Kasumi-1 (cell line): ENCODE measurements around the gene RABGAP1L.
"Not testable (repeated sequence)": the region's sequence is repeated elsewhere in the genome, so short reads cannot be mapped to it uniquely, and the experiment has no call there.

Experiments used
- DNase-seq, 2 experiments: peaks; one replicate each; lab custom pipeline; 2025; lab: John Stamatoyannopoulos, UW

The RABGAP1L gene

DNA sequence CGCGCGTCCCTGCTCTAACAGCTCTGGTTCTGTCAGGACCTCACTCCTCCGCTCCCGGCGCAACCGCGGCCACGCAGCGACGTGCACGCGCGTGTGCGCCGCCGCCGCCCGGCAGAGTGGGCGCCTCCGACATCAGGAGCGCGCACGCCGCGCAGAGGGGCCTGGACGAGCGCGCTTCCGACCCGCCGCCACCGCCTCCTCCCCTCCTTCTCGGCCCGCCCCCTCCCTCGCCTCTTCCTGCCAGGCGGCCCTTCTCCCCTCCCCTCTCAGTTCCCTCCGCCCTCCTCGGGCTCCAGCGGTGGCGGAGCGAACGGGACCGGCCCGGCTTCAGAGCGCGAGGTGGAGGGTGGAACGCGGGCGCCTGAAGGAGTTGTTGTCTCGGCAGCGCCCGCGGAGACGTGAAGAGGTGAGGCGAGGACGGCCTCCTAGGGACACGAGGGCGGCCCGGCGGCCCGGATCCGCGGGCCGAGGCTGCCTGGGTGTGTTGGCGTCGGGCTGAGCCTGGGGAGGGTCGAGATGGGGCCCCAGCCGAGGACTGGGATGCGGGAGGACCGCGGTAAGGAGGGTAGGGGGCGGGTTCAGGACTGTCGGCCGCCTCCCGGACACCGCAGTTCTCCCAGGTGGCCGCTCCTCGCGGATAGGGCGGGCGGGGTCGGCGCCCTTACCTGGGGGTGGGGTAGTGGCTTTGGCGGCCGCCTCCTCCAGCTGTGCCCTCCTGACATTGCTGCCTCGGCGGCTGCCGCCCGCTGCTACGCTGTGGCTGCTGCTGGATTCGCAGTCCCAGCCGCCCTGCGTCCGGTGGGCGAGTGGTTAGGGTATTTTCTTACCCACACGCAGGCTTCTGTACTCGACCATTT, at the start of gene RABGAP1L:
TSS of gene RABGAP1L (plus strand) at position 269 of the 857 bp plus-strand sequence.
- DNase-seq: peak; percentile 84 to 91

DNA sequence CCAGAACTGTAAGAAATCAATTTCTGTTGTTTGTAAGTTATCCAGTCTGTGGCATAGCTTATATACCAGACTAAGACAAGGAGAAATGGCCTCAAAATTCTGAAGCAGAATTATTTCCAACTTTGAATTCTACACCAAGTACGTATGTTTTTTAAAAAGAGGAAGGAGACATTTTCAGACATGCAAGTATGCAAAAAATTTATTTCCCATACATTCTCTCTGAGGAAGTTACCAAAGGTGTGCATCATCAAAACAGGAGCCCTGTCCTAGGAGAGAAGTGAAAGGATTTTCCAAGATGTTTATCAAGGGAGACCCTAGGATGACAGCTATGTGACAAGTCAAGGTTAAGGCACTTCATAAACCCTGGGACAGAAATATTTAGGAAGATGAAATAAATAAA, 49.3 kb upstream of the RABGAP1L start:
- DNase-seq: no peak

GRCh38 chr1:174112489-174113162, 46.7 kb upstream of the RABGAP1L start:
- DNase-seq: no peak

GRCh38 chr1:174114106-174114505, 45.2 kb upstream of the RABGAP1L start:
- no peak for DNase-seq

DNA sequence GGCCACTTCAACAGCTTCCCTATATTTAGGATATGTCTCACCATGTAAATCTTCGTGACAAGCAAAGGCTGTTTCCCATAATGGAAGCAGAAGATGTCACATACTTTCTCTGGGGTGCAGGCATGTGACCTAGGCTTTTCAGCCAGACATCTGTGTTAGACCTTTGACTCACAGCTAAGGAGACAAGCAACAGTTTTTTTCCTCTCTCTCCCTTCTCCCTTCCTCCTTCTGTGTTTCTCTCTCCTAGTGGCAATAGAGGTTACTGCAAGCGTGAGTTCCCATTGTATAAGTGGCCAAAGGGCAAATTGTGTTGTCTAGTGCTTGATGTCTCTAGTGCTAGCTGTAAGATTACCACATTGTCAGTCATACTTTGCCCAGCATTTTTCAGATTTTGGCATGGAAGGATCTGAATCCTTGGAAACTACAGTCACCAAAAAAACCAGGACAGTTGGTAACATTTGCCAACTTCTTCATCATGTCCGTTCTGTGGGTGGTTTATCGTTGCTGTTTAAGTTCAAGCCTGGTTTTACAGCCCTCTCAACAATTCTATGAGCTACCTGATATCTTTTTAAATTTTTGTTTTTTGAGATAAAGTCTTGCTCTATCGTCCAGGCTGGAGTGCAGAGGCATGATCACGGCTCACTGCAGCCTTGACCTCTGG, 44.4 kb upstream of the RABGAP1L start:
- peak; percentile 80 to 91 for DNase-seq

DNA sequence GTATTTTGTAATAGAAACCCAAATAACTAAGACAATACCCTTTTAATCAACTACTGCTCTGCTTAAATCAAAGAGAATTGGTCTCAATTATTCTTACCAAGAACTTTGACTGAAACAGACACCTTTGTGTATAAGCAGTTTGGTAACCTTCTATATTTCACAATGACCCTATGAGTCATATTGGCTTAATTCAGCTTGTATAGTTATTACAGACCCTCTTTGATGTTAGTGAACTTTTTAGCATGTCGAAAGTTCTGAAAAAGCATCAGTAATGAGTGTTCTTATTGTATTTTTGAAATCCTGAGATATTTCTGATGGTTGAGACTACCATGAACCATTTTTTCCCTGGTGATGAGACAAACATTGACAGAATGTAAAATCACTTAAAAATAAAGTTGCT, 43.3 kb upstream of the RABGAP1L start:
- no peak for DNase-seq

DNA sequence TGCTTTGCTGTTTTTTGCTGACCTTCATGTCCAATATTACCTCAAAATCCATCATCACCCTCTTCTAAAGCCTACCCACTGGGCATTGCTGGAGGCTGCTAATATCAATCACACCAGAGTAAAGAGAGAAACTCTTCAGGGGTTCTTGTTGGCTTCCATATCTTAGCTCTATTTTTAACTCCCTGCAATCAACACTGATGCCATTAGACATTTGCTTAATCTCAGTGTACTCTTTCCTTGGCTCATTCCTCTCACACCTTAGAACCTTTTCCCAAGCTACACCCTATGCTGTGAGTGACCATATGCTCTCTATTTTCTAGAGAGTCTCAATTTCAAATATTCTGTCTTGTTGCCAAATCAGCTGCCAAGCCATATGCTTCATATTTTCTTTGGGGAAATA, 40.6 kb upstream of the RABGAP1L start:
- DNase-seq: no peak

- DNase-seq: not testable (repeated sequence)
Observed at GRCh38 chr1:174122318-174122717, 37.0 kb upstream of the RABGAP1L start.

GRCh38 chr1:174123843-174124242, 35.5 kb upstream of the RABGAP1L start:
- no peak for DNase-seq

- not testable (repeated sequence) for DNase-seq
Observed at GRCh38 chr1:174127176-174127575, 32.1 kb upstream of the RABGAP1L start.

- DNase-seq: no peak
Observed at GRCh38 chr1:174131032-174131638, 28.2 kb upstream of the RABGAP1L start.

- DNase-seq: no peak
Observed at GRCh38 chr1:174134003-174134659, 25.2 kb upstream of the RABGAP1L start.

- peak in 1 of 2 experiments; percentile 3 for DNase-seq
Observed at GRCh38 chr1:174135211-174135610, 24.1 kb upstream of the RABGAP1L start.

GRCh38 chr1:174136714-174137113, 22.6 kb upstream of the RABGAP1L start:
- no peak for DNase-seq

- DNase-seq: no peak
Observed at GRCh38 chr1:174142836-174143235, 16.5 kb upstream of the RABGAP1L start.

DNA sequence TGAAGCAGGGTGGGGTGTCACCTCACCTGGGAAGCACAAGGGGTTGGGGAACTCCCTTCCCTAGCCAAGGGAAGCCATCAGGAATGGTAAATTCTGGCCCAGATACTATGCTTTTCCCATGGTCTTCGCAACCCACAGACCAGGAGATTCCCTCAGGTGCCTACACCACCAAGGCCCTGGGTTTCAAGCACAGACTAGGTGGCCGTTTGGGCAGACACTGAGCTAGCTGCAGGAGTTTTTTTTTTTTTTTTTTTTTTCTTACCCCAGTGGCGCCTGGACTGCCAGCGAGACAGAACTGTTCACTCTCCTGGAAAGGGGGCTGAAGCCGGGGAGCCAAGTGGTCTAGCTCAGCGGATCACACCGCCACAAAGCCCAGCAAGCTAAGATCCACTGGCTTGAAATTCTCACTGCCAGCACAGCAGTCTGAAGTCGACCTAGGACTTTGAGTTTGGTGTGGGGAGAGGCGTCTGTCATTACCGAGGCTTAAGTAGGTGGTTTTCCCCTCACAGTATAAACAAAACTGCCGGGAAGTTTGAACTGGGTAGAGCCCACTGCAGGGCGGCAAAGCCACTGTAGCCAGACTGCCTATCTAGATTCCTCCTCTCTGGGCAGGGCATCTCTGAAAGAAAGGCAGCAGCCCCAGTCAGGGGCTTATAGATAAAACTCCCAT, 15.5 kb upstream of the RABGAP1L start:
- DNase-seq: not testable (repeated sequence)

GRCh38 chr1:174144397-174144783, 14.9 kb upstream of the RABGAP1L start:
- not testable (repeated sequence) for DNase-seq

DNA sequence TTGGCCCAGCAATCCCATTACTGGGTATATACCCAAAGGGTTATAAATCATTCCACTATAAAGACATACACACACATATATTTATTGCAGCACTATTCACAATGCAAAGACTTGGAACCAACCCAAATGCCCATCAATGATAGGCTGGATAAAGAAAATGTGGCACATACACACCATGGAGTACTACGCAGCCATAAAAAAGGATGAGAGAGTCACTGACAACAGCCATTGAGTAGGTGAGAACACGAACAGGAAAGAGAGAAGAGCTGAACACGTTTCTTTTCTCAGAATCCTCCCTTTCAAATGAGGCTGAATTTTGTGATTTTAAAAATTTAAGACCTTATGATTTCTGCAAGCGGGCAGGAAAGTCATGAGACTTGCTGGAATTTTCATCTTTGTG, 10.1 kb upstream of the RABGAP1L start:
- no peak for DNase-seq

GRCh38 chr1:174150499-174150898, 8.8 kb upstream of the RABGAP1L start:
- DNase-seq: no peak

DNA sequence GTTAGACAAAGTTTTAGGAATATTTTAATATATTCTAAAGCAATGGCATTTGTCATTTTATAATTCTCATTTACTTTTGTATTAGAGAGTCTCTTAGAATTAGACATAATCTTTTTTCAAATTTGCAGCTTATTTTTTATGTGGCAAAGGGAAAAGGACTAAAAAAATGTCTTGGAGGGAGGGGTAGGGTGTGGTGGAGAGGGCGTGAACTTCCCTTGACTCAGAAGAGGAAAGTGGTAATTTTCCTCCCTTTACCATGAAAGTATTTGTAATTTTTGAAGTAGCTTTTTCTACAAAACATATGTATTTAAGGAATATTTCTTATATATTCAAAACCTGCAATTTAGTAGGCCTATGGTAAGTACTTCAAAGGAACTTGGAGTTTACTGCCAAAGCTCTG, 6.9 kb upstream of the RABGAP1L start:
- DNase-seq: no peak
